NCI-H1092 (cell line): ENCODE data around the gene UBE2E3.

Experiments
- DNase-seq: peaks from one replicate; lab custom pipeline; 2025; lab: John Stamatoyannopoulos, UW

The UBE2E3 gene

GRCh38 chr2:180978903-180979748 is 1.3 kb upstream of the UBE2E3 start:
- no peak for DNase-seq

DNA sequence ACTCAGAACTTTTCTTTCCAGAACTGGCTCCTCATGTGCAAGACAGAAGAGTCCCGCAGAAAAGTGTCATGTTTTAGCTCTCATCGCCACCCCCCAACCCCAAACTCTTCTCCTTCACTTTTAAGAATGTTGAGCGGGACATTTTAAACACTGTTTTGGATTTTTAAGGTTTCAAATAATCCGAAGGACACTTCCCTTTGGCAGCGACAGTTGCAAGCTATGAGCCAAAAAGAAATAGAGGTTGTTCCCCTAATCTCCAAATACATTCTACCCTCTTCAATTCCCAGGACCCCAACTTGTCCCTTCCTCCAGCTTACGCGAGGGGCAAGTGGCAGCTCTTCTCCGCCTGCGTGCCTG is 678 bp upstream of the UBE2E3 start:
- DNase-seq = no peak

- peak; percentile 9 for DNase-seq
Observed at GRCh38 chr2:180980943-180981911, 822 bp downstream of the UBE2E3 start.

DNA sequence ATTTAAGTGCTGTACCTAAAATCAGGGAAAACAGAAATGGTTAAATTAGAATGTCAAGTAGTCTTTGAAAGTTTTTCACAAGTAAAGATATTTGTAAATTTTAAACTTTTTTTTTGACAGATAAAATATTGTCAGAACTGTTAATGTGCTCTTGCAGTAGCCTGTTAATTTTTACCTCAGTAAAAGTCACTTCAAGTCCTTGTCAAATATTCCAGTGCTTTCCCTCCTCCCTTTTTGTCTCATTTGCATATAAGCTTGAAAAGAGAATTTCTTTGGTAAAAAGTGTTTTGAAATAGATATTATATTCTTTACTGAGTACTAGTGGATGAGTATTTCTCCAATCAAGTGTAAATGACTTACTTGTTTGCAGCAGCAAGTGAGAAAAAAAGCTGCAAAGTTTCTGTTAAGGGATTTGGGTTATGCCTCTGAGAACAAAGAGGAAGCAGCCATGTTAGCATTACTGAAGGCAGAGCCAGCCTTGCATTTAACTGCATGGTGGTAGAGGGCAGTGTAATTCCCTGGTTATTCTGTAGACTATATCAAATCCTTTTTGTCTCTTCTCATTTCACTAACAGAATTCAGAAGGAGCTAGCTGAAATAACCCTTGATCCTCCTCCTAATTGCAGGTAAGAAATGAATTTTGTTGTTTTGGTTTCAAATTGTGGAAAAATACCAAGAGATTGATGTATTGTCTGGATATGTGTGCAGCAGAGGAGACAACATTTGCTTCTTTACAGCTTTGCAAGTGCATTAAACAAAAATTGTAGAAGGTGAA is 3.2 kb downstream of the UBE2E3 start:
- no peak for DNase-seq

DNA sequence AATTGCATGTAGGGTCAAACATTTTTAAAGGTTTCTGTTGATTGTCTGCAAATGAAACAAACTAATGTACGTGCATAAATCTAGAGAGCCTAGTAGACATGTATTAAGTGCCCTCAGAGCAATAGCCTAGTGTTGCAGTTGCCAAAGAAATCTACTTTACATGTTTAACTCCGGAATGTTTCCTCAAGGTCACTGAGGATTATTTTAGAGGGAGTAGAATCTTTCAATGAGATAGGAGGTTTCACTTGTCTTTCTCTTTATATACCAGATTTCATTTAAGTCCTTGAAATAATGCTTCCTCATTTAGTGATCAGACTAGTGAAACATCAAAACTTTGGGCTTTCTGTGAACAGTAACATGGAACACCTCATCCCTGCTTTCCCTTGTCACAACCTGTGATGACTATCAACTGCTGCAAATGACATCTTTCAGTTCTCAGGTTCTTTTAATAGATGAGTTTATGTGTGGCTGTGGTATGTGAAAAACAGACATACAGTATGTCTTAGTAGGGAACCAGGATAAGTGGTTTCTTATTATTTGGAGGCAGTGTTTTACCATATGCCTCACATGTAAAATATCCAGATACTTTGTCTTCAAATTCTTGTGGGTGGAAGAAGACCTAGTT is 5.5 kb downstream of the UBE2E3 start:
- DNase-seq = no peak

DNA sequence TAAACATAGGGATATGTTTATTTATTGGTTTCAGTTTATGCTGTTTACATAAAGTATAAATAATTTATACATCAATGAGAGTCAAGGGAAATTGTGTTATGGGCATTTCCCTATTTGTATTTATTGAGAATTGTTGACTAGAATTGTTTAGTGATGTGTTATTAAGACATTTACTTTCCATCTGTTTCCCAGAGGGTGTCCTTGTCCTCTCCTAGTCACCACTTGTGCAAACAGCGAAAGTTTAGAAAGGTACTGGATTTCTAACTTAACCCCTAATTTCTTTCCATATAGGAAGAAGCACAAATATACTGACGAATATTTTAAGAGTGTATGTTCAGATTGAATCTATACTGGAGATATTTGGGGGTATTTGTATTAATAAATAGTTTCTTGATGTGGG is 6.7 kb downstream of the UBE2E3 start:
- DNase-seq = no peak

GRCh38 chr2:180990337-180990736 is 9.9 kb downstream of the UBE2E3 start:
- DNase-seq = no peak

GRCh38 chr2:180990794-180991193 is 10.4 kb downstream of the UBE2E3 start:
- no peak for DNase-seq

GRCh38 chr2:180991361-180991760 is 11.0 kb downstream of the UBE2E3 start:
- DNase-seq = no peak

GRCh38 chr2:180991820-180992219 is 11.4 kb downstream of the UBE2E3 start:
- no peak for DNase-seq

DNA sequence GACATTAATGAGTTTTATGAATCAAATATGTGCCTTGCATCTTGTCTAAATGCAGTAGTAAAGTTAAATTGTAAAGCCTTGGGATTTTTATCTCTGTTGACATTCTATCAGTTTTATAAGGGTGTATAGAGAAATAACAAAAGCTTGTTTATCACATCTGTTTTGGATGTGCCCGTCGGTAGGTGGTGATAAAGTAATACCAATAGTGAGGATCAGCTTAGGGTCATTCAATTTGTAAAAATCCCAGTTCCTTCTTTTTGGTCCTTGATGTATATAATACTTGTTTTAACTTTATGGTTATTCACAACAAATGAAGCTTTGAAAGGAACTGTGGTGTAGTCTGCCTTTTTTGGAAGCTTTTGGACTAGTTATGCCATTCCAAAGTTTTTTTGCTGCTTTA is 12.6 kb downstream of the UBE2E3 start:
- no peak for DNase-seq

- no peak for DNase-seq
Observed at GRCh38 chr2:180999274-180999964, 19.0 kb downstream of the UBE2E3 start.

GRCh38 chr2:181004647-181005325 is 24.4 kb downstream of the UBE2E3 start:
- no peak for DNase-seq

- no peak for DNase-seq
Observed at GRCh38 chr2:181005326-181005655, 24.9 kb downstream of the UBE2E3 start.

GRCh38 chr2:181005809-181006208 is 25.4 kb downstream of the UBE2E3 start:
- DNase-seq = no peak

DNA sequence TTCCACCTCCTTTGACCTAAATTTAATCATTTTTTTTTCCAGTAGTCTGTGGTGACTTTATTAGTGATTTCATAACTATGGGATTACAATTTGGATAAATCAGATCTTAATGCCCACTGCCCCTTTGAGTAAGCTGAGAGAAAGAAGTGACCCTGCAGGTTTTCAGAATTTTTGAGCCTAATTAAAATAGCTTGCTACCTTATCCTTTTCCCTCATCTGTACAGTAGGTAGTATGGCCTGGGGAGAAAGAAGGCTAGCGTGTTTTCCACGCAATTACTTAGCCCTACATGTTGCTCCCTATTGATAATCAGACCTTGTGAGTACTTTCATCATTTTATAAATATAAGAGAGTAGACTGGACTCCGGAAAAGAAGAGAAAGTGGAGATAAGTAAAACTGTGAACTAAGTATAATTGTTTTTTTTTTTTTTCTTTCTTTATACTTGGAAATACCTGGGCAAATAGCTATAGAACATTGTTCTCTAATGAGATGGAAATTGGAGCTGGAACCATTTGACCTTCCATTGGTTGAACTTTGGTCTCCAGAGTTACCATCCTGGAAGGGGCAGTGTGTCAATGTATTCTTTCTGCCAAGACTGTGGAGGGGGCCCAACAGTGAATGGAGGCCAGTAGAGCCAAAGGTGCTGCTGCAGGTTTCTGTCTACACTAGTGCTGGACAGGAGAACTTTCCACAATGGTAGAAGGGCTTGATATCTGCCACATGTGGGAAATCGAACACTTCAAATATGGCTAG is 26.9 kb downstream of the UBE2E3 start:
- no peak for DNase-seq

GRCh38 chr2:181008407-181008806 is 28.0 kb downstream of the UBE2E3 start:
- DNase-seq = no peak

- no peak for DNase-seq
Observed at GRCh38 chr2:181021199-181021789, 40.9 kb downstream of the UBE2E3 start.

- DNase-seq = no peak
Observed at GRCh38 chr2:181022652-181023051, 42.2 kb downstream of the UBE2E3 start.

GRCh38 chr2:181025004-181025403 is 44.6 kb downstream of the UBE2E3 start:
- no peak for DNase-seq
